ENCODE measurements around the gene CNOT9.

GRCh38 chr2:218626369-218626768, 57.7 kb downstream of the CNOT9 start:
- TF ChIP-seq CTCF (IDR thresholded peaks at IDR 0.05) (no peak), POLR2A (IDR thresholded peaks at IDR 0.05) (no peak)
